Effector memory CD4-positive, alpha-beta T cell (primary cell): ENCODE data around the gene NMUR1.
"Not testable (repeated sequence)": the region's sequence is repeated elsewhere in the genome, so short reads cannot be mapped to it uniquely, and the experiment has no call there.

ENCODE experiments used
- DNase-seq, 3 donors: peaks; one replicate each; pipeline ENCODE4 v3.0.0-alpha.2; 2020
- H3K27ac ChIP-seq: 2 replicates; pipeline ENCODE4 v1.7.0; 2013; ENCODE audit warnings: mild to moderate bottlenecking, low read length, moderate library complexity; ENCODE audit not compliant: insufficient read depth, poor library complexity, severe bottlenecking
- H3K27me3 ChIP-seq: replicated peaks from 2 replicates; pipeline ENCODE4 v1.7.0; 2013; ENCODE audit warnings: mild to moderate bottlenecking, low read length; ENCODE audit not compliant: insufficient read depth, control insufficient read depth, poor library complexity, severe bottlenecking
- H3K36me3 ChIP-seq: 2 replicates; pipeline ENCODE4 v1.7.0; 2013; ENCODE audit warnings: mild to moderate bottlenecking, low read length, moderate library complexity; ENCODE audit not compliant: control insufficient read depth, insufficient read depth
- H3K4me1 ChIP-seq: 2 replicates; pipeline ENCODE4 v1.7.0; 2013; ENCODE audit warnings: low read length, mild to moderate bottlenecking; ENCODE audit not compliant: control insufficient read depth, insufficient read depth, poor library complexity, severe bottlenecking
- H3K4me3 ChIP-seq: 2 replicates; pipeline ENCODE4 v1.7.0; 2013; ENCODE audit warnings: low read length, low read depth, mild to moderate bottlenecking; ENCODE audit not compliant: insufficient read depth, poor library complexity, severe bottlenecking
- H3K9me3 ChIP-seq: 2 replicates; pipeline ENCODE4 v1.7.0; 2013; ENCODE audit warnings: mild to moderate bottlenecking, low read length, moderate library complexity; ENCODE audit not compliant: control insufficient read depth
- total RNA-seq, 3 donors: gene quantifications; one replicate each; lab custom pipeline; 2026; lab: John Stamatoyannopoulos, UW

Gene NMUR1, protein sequence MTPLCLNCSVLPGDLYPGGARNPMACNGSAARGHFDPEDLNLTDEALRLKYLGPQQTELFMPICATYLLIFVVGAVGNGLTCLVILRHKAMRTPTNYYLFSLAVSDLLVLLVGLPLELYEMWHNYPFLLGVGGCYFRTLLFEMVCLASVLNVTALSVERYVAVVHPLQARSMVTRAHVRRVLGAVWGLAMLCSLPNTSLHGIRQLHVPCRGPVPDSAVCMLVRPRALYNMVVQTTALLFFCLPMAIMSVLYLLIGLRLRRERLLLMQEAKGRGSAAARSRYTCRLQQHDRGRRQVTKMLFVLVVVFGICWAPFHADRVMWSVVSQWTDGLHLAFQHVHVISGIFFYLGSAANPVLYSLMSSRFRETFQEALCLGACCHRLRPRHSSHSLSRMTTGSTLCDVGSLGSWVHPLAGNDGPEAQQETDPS
- 0.35 to 7.7 (median 4.6) reads per million in 3 donors for total RNA-seq

DNA sequence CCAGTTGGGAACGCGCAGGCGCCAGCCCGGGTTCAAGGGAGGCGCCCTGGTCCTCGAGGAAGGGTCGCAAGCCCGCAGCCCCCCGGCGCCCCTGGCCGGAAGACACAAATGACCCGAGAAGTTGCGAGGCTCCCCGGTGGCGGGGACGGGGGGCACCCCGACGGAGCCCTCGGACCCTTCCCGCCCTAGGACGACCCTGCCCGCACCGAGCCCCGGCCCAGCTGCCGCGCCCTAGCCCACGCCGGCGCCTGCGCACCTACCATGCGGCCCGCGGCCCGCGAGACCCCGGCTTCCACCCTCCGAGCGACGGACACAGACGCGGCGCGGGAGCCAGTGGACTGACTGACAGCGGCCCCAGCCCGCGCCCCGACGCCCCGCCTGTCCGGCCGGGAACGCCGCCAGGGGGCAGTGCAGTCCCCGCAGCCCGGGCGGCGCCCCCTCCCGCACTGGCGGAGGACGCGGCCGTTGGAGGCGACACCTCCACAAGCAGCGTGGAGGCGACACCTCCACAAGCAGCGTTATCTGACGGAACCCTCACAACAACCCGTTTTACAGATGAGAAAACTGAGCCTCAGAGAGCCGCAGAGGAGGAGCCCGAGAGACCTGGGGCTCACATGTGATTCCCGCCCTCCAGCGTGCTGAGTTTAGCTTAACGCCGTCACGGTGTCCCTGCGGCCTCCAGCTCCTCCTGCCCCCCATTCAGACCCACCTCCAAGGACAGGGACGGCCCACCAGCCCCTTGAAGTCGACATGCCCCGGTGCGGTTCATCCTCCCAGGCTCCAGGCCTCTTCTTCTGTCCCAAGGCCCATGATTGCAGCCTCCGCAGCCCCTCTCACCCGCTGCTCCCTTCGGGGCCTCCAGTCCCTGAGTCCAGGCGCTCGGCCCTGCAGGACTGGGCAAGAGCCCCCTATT is at the start of gene NMUR1:
NMUR1 (minus strand) TSS at position 347 of the 913 bp plus-strand sequence; CDS start at position 263, 84 bp downstream.
- no peaks in the 10 kb centered on the region for H3K9me3 ChIP-seq
- no peaks in the 10 kb centered on the region for H3K36me3 ChIP-seq
- no peak within 1 kb of the TSS for H3K27ac ChIP-seq
- H3K4me3 ChIP-seq: peak within 1 kb of the TSS; percentile 47
- H3K4me1 ChIP-seq: peaks cover 17% of the 10 kb centered on the region
- peak; percentile 53 to 69 (median 64) for DNase-seq
- no peaks in the 10 kb centered on the region for H3K27me3 ChIP-seq

- H3K9me3 ChIP-seq: no peaks in the 10 kb centered on the region
- H3K4me1 ChIP-seq: no peaks in the 10 kb centered on the region
- H3K36me3 ChIP-seq: no peaks in the 10 kb centered on the region
- H3K27ac ChIP-seq: no peak overlapping the region
- no peak overlapping the region for H3K4me3 ChIP-seq
- H3K27me3 ChIP-seq: no peaks in the 10 kb centered on the region
- no peak for DNase-seq
Measured at GRCh38 chr2:231579560-231579959, 49.3 kb upstream of the NMUR1 start.

- H3K4me1 ChIP-seq, H3K36me3 ChIP-seq, DNase-seq, H3K9me3 ChIP-seq, H3K4me3 ChIP-seq, H3K27me3 ChIP-seq, H3K27ac ChIP-seq: not testable (repeated sequence)
Measured at GRCh38 chr2:231578655-231579054, 48.4 kb upstream of the NMUR1 start.

GRCh38 chr2:231576465-231576864 is 46.2 kb upstream of the NMUR1 start:
- Histone ChIP-seq H3K4me1 (no peaks in the 10 kb centered on the region), H3K4me3 (no peak overlapping the region), H3K27ac (no peak overlapping the region), H3K27me3 (no peaks in the 10 kb centered on the region), H3K9me3 (no peaks in the 10 kb centered on the region), H3K36me3 (no peaks in the 10 kb centered on the region)
- no peak for DNase-seq

DNA sequence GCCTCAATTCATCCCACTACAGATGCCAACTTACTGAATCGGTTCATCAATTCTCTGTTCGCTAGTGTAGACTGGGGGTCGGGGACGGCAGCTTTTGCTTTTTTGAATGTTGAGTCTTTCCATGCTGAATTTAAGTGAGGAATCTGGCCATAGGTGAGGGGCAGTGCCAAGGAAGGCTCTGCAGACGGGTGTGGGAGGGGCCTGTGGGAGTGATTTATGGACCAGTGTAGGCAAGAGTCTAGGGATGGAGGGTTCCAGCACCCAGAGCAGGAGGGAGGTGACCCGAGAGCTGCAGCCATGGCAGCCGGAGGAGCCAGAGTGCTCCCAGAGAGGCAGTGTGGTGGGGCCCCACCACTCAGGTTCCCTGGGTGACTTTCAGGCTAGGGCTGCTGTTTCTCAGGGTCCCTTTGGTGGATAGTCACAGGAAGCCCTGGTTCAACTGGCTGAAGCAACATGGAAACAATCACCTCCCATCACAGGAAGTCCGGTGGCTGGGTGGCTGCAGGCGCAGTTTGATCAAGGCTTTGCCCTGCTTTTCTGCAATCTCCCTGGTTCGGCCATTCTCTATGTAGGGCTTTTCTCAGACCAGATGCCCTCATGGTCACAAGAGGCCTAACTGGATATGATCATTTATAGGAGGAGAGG is 45.5 kb upstream of the NMUR1 start:
- DNase-seq: no peak
- no peaks in the 10 kb centered on the region for H3K9me3 ChIP-seq
- no peaks in the 10 kb centered on the region for H3K36me3 ChIP-seq
- no peaks in the 10 kb centered on the region for H3K27me3 ChIP-seq
- H3K4me1 ChIP-seq: no peaks in the 10 kb centered on the region
- H3K27ac ChIP-seq: no peak overlapping the region
- H3K4me3 ChIP-seq: no peak overlapping the region

GRCh38 chr2:231573698-231574421 is 43.6 kb upstream of the NMUR1 start:
- no peaks in the 10 kb centered on the region for H3K9me3 ChIP-seq
- DNase-seq: no peak
- H3K27ac ChIP-seq: no peak overlapping the region
- H3K27me3 ChIP-seq: no peaks in the 10 kb centered on the region
- H3K4me1 ChIP-seq: no peaks in the 10 kb centered on the region
- no peaks in the 10 kb centered on the region for H3K36me3 ChIP-seq
- H3K4me3 ChIP-seq: no peak overlapping the region

DNA sequence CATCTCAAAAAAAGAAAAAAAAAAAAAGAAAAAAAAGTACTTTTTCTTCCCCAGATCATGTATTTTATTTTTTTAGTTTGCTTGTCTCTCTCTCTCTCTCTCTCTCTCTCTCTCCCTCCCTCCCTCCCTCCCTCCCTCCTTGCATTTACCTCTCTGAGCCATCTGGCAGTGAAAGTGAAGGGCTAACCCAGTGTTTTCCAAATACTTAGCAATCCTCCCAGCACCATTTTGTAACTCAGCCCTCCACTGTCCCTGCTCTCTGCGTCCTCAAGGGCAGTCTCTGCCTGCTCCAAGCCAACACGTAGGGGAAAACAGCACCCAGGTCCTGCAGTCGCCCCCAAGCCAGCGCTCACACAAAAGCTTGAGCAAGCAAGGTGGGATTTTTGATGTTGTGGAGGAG is 42.9 kb upstream of the NMUR1 start:
- no peaks in the 10 kb centered on the region for H3K9me3 ChIP-seq
- H3K4me3 ChIP-seq: no peak overlapping the region
- no peaks in the 10 kb centered on the region for H3K36me3 ChIP-seq
- H3K4me1 ChIP-seq: no peaks in the 10 kb centered on the region
- no peak for DNase-seq
- H3K27ac ChIP-seq: no peak overlapping the region
- no peaks in the 10 kb centered on the region for H3K27me3 ChIP-seq

GRCh38 chr2:231571661-231572191 is 41.5 kb upstream of the NMUR1 start:
- Histone ChIP-seq H3K36me3 (no peaks in the 10 kb centered on the region), H3K4me1 (no peaks in the 10 kb centered on the region), H3K27ac (no peak overlapping the region), H3K9me3 (no peaks in the 10 kb centered on the region), H3K4me3 (no peak overlapping the region), H3K27me3 (no peaks in the 10 kb centered on the region)
- no peak for DNase-seq

GRCh38 chr2:231570915-231571314 is 40.7 kb upstream of the NMUR1 start:
- DNase-seq, H3K27ac ChIP-seq, H3K9me3 ChIP-seq, H3K27me3 ChIP-seq, H3K4me3 ChIP-seq, H3K4me1 ChIP-seq, H3K36me3 ChIP-seq: not testable (repeated sequence)
